ENCODE results near the gene CYB5RL. TPM values are rescaled to one million over a fixed set of nuclear protein-coding genes. Genes with fewer than 3 reads are reported as not detected.
A peak's percentile ranks its signal among the peaks of the same experiment; 100 is the strongest.

Gene CYB5RL
- total and polyA plus RNA-seq, 2 experiments from 2014 or later: 4.5 to 7.5 TPM

GRCh38 chr1:54153535-54154439, 46.0 kb downstream of the CYB5RL start:
- no peaks in the 10 kb centered on the region for H4K20me1 ChIP-seq (ENCODE audit: insufficient read depth, poor library complexity, severe bottlenecking)
- H3K36me3 ChIP-seq (replicated peaks; ENCODE audit: insufficient read depth, low read depth): no peaks in the 10 kb centered on the region
- TF ChIP-seq EZH2 (IDR thresholded peaks at IDR 0.05; ENCODE audit: borderline replicate concordance): no peak
- TF ChIP-seq CTCF (IDR thresholded peaks at IDR 0.05; ENCODE audit: poor library complexity): no peak
- TF ChIP-seq EZH2phosphoT487 (IDR thresholded peaks at IDR 0.05; ENCODE audit: low read depth, severe bottlenecking, unreplicated experiment): no peak
- H3K79me2 ChIP-seq: no peaks in the 10 kb centered on the region
- no peaks in the 10 kb centered on the region for H3K4me1 ChIP-seq (ENCODE audit: insufficient read depth)
- H2AFZ ChIP-seq: no peak overlapping the region
- H3K27ac ChIP-seq: no peak overlapping the region
- H3K4me2 ChIP-seq: no peak overlapping the region
- no peak overlapping the region for H3K4me3 ChIP-seq
- no peaks in the 10 kb centered on the region for H3K9me2 ChIP-seq (replicated peaks; ENCODE audit: insufficient read depth)
- DNase-seq (ENCODE audit: low spot score): peak; percentile 76
- 64% methylated on average over 19 of the region's 19 CpGs for WGBS (ENCODE audit: low lambda C conversion rate, missing lambda C conversion rate)
- no peaks in the 10 kb centered on the region for H3K9me3 ChIP-seq (ENCODE audit: low read depth)
- no peaks in the 10 kb centered on the region for H3K27me3 ChIP-seq

DNA sequence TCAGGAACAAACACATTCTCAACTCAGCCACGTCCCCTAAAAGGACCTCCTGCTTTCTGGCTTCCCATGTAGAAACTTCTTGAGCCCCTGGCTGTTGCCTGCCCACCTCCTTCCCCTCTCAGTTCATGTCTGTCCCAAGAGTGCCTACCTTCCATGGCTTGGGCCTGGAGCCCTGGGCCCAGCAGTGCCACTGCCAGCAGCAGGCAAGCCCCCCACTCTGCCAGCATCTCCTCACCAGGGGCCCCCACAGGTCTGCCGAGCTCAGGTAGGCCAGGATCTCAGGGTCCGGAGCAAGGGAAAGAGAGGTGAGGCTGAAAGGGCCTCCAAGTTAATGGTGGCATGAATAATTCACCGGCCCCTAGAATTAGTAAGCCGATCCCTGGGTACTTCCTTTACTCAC, 47.1 kb downstream of the CYB5RL start, which contains the start of gene CDCP2:
Gene CDCP2, minus strand, starts transcription at position 305 of the 400 bp plus-strand sequence. Its CDS starts 78 bp downstream, at position 227.
- H4K20me1 ChIP-seq (ENCODE audit: insufficient read depth, poor library complexity, severe bottlenecking): no peaks in the 10 kb centered on the region
- no peak within 1 kb of the TSS for H3K4me2 ChIP-seq

GRCh38 chr1:54151013-54151412, 48.8 kb downstream of the CYB5RL start:
- H3K4me2 ChIP-seq: no peak overlapping the region
- no peaks in the 10 kb centered on the region for H4K20me1 ChIP-seq (ENCODE audit: insufficient read depth, poor library complexity, severe bottlenecking)
- no peak overlapping the region for H2AFZ ChIP-seq
- no peak overlapping the region for H3K27ac ChIP-seq
- no peaks in the 10 kb centered on the region for H3K4me1 ChIP-seq (ENCODE audit: insufficient read depth)
- 89% methylated on average over 5 of the region's 5 CpGs for WGBS (ENCODE audit: low lambda C conversion rate, missing lambda C conversion rate)
- TF ChIP-seq CTCF (IDR thresholded peaks at IDR 0.05; ENCODE audit: poor library complexity) (no peak), EZH2phosphoT487 (IDR thresholded peaks at IDR 0.05; ENCODE audit: low read depth, severe bottlenecking, unreplicated experiment) (no peak), EZH2 (IDR thresholded peaks at IDR 0.05; ENCODE audit: borderline replicate concordance) (no peak)
- no peaks in the 10 kb centered on the region for H3K36me3 ChIP-seq (replicated peaks; ENCODE audit: insufficient read depth, low read depth)
- no peaks in the 10 kb centered on the region for H3K27me3 ChIP-seq
- H3K9me2 ChIP-seq (replicated peaks; ENCODE audit: insufficient read depth): no peaks in the 10 kb centered on the region
- no peaks in the 10 kb centered on the region for H3K9me3 ChIP-seq (ENCODE audit: low read depth)
- no peak for DNase-seq (ENCODE audit: low spot score)
- H3K79me2 ChIP-seq: no peaks in the 10 kb centered on the region
- H3K4me3 ChIP-seq: no peak overlapping the region

More for the DNA sequence above, 47.1 kb downstream of the CYB5RL start, which contains the start of gene CDCP2:
- no peaks in the 10 kb centered on the region for H3K4me1 ChIP-seq (ENCODE audit: insufficient read depth)
- H3K79me2 ChIP-seq: no peaks in the 10 kb centered on the region
- H3K9me2 ChIP-seq (replicated peaks; ENCODE audit: insufficient read depth): no peaks in the 10 kb centered on the region
- no peaks in the 10 kb centered on the region for H3K27me3 ChIP-seq
- H3K4me3 ChIP-seq: no peak within 1 kb of the TSS
- DNase-seq (ENCODE audit: low spot score): no peak
- no peaks in the 10 kb centered on the region for H3K9me3 ChIP-seq (ENCODE audit: low read depth)
- 98% methylated on average over 5 of the region's 5 CpGs for WGBS (ENCODE audit: low lambda C conversion rate, missing lambda C conversion rate)
- no peak within 1 kb of the TSS for H3K27ac ChIP-seq
- no peaks in the 10 kb centered on the region for H3K36me3 ChIP-seq (replicated peaks; ENCODE audit: insufficient read depth, low read depth)
- H2AFZ ChIP-seq: no peak within 1 kb of the TSS
- TF ChIP-seq CTCF (IDR thresholded peaks at IDR 0.05; ENCODE audit: poor library complexity): no peak
- TF ChIP-seq EZH2 (IDR thresholded peaks at IDR 0.05; ENCODE audit: borderline replicate concordance): no peak
- no peak for TF ChIP-seq EZH2phosphoT487 (IDR thresholded peaks at IDR 0.05; ENCODE audit: low read depth, severe bottlenecking, unreplicated experiment)

Other genes starting within 250 kb of the CYB5RL start
- gene LDLRAD1, start 181.8 kb downstream of the CYB5RL start, total RNA-seq: 0.28 and 1.7 TPM in 2 replicates
- gene LDLRAD1, start 181.8 kb downstream of the CYB5RL start, polyA plus RNA-seq: 0.13 and 0.82 TPM in 2 replicates
- 708 and 714 TPM in 2 replicates for gene TMEM59, start 146.8 kb downstream of the CYB5RL start, total RNA-seq
- gene TMEM59, start 146.8 kb downstream of the CYB5RL start, polyA plus RNA-seq: 1,181 and 1,185 TPM in 2 replicates
- 2.5 and 3.0 TPM in 2 replicates for gene TCEANC2, start 146.4 kb downstream of the CYB5RL start, total RNA-seq
- gene TCEANC2, start 146.4 kb downstream of the CYB5RL start, polyA plus RNA-seq: 3.2 and 3.4 TPM in 2 replicates
- not detected in 2 replicates for gene CDCP2, start 47.0 kb downstream of the CYB5RL start, total RNA-seq
- not detected in 2 replicates for gene CDCP2, start 47.0 kb downstream of the CYB5RL start, polyA plus RNA-seq
- 60.9 and 77.4 TPM in 2 replicates for gene MRPL37, start 137 bp upstream of the CYB5RL start, total RNA-seq
- gene MRPL37, start 137 bp upstream of the CYB5RL start, polyA plus RNA-seq: 81.8 and 91.6 TPM in 2 replicates
- 27.1 and 47.2 TPM in 2 replicates for gene SSBP3, start 206.4 kb upstream of the CYB5RL start, total RNA-seq
- 23.8 and 25.8 TPM in 2 replicates for gene SSBP3, start 206.4 kb upstream of the CYB5RL start, polyA plus RNA-seq